Ovary (tissue), 3 donors: ENCODE measurements around the gene AOPEP.

ENCODE experiments used
- CTCF ChIP-seq, 3 donors: fragments of 450-650 bp in 2 of 3; fragments of 200-600 bp in 1 of 3; IDR thresholded peaks; one replicate each; pipeline versions ENCODE4 v1.5.1 to v1.8.0; 2016 to 2022; ENCODE audit warnings: antibody characterized with exemption in 3 of 3, mild to moderate bottlenecking in 1 of 3
- POLR2A ChIP-seq: fragments of 450-650 bp; IDR thresholded peaks from one replicate; pipeline ENCODE4 v1.6.1; 2017; ENCODE audit warnings: antibody characterized with exemption, mild to moderate bottlenecking, moderate library complexity
- donor health status: DM: no; HTN: no; CAD: no.

DNA sequence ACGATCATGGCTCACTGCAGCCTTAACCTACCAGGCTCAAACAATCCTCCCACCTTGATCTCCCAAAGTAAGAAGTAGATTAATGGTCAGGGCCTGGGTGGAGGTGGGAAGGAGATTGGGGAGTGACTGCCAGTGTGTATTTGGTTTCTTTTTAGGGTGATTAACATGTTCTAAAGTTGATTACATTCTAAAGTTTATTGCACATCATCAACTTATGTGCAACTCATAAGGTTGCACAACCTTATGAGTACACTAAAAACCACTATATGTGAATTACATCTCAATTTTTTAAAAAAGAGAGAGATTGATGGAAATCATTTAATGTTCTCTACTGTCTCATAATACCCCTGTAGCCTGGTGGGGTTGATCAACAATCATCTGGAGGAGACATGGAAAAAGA lies 218.1 kb downstream of the AOPEP start:
- TF ChIP-seq CTCF (IDR thresholded peaks at IDR 0.05) (no peak), POLR2A (no peak)
